ENCODE measurements around the gene TSPAN4.

DNA sequence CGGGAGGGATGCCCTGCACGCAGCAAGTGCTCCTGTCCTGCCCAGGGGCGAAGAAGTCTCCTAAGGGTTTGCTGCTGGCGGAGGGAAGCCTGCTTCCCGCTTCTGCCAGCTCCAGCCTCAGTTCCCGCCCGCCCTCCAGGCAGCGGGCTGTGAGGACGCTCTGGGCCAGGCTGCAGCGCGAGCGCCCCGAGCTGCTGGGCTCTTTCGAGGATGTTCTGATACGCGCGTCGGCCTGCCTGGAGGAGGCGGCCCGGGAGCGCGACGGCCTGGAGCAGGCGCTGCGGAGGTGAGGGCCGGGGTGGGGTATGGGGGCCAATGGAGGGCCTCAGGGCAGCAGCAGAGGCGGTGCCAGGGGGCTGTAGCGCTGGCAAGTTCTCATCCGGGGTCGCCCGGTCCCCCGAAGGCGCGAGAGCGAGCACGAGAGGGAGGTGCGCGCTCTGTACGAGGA, 12.8 kb upstream of the TSPAN4 start:
- peak in 1 of 2 donors; percentile 32 for TF ChIP-seq POLR2A (IDR thresholded peaks at IDR 0.05)
- TF ChIP-seq, protein P1, sequence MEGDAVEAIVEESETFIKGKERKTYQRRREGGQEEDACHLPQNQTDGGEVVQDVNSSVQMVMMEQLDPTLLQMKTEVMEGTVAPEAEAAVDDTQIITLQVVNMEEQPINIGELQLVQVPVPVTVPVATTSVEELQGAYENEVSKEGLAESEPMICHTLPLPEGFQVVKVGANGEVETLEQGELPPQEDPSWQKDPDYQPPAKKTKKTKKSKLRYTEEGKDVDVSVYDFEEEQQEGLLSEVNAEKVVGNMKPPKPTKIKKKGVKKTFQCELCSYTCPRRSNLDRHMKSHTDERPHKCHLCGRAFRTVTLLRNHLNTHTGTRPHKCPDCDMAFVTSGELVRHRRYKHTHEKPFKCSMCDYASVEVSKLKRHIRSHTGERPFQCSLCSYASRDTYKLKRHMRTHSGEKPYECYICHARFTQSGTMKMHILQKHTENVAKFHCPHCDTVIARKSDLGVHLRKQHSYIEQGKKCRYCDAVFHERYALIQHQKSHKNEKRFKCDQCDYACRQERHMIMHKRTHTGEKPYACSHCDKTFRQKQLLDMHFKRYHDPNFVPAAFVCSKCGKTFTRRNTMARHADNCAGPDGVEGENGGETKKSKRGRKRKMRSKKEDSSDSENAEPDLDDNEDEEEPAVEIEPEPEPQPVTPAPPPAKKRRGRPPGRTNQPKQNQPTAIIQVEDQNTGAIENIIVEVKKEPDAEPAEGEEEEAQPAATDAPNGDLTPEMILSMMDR (IDR thresholded peaks at IDR 0.05), result no peak

Data from tibial nerve (tissue), 3 donors.